ENCODE results near the gene MPND. TPM values are rescaled to one million over a fixed set of nuclear protein-coding genes. Genes with fewer than 3 reads are reported as not detected.
A peak's percentile ranks its signal among the peaks of the same experiment; 100 is the strongest.

The MPND gene
- 10 to 100 TPM; 12.5 to 18.2 TPM for total RNA-seq

GRCh38 chr19:4343370-4344307 lies at the start of gene MPND:
TSS of gene MPND (plus strand) at chr19:4343562. CDS start at chr19:4343594, 32 bp downstream.
- intact Hi-C loops (cut with DNase I), result loop anchor here (5.0 kb wide), 1 partner anchor 59 kb away; the partner anchor contains the start of genes CHAF1A and SH3GL1
- H3K36me3 ChIP-seq, result no peaks in the 10 kb centered on the region
- no peaks in the 10 kb centered on the region for H3K27me3 ChIP-seq (replicated peaks; ENCODE audit: insufficient read depth)
- 7% methylated on average over 64 of the region's 101 CpGs for WGBS
- H3K9me3 ChIP-seq, result no peaks in the 10 kb centered on the region
- H3K4me3 ChIP-seq, result peak within 1 kb of the TSS; percentile 65 to 97
- TF ChIP-seq POLR2A (IDR thresholded peaks at IDR 0.05), result peak; percentile 78
- TF ChIP-seq CTCF (IDR thresholded peaks at IDR 0.05), result peak in 1 of 4 experiments; percentile 3
- TF ChIP-seq POLR2AphosphoS5 (IDR thresholded peaks at IDR 0.05), result peak; percentile 83
- DNase-seq (ENCODE audit: low spot score), result peak; percentile 91
- peaks cover 5% of the 10 kb centered on the region for H3K4me1 ChIP-seq (replicated peaks)
- peak within 1 kb of the TSS; percentile 93 for H3K27ac ChIP-seq

- Histone ChIP-seq H3K9me3 (no peaks in the 10 kb centered on the region), H3K27me3 (replicated peaks; ENCODE audit: insufficient read depth) (no peaks in the 10 kb centered on the region), H3K4me3 (no peak overlapping the region), H3K36me3 (no peaks in the 10 kb centered on the region), H3K27ac (no peak overlapping the region), H3K4me1 (replicated peaks) (no peaks in the 10 kb centered on the region)
- TF ChIP-seq POLR2A (IDR thresholded peaks at IDR 0.05) (no peak), CTCF (IDR thresholded peaks at IDR 0.05) (no peak), POLR2AphosphoS5 (IDR thresholded peaks at IDR 0.05) (no peak)
- no peak for DNase-seq (ENCODE audit: low spot score)
- intact Hi-C loops (cut with DNase I), result no loop called here
- WGBS, result 37% methylated on average over 10 of the region's 10 CpGs
Measured at GRCh38 chr19:4294389-4294788, 49.0 kb upstream of the MPND start.

GRCh38 chr19:4295972-4296771 lies 47.2 kb upstream of the MPND start:
- Histone ChIP-seq H3K4me3 (no peak overlapping the region), H3K9me3 (no peaks in the 10 kb centered on the region), H3K27ac (no peak overlapping the region), H3K36me3 (no peaks in the 10 kb centered on the region), H3K27me3 (replicated peaks; ENCODE audit: insufficient read depth) (no peaks in the 10 kb centered on the region), H3K4me1 (replicated peaks) (no peaks in the 10 kb centered on the region)
- no peak for DNase-seq (ENCODE audit: low spot score)
- TF ChIP-seq CTCF (IDR thresholded peaks at IDR 0.05) (no peak), POLR2AphosphoS5 (IDR thresholded peaks at IDR 0.05) (no peak), POLR2A (IDR thresholded peaks at IDR 0.05) (no peak)
- 48% methylated on average over 14 of the region's 14 CpGs for WGBS
- intact Hi-C loops (cut with DNase I), result no loop called here

- Histone ChIP-seq H3K36me3 (no peaks in the 10 kb centered on the region), H3K27ac (no peak overlapping the region), H3K4me1 (replicated peaks) (no peaks in the 10 kb centered on the region), H3K9me3 (no peaks in the 10 kb centered on the region), H3K4me3 (no peak overlapping the region), H3K27me3 (replicated peaks; ENCODE audit: insufficient read depth) (no peaks in the 10 kb centered on the region)
- intact Hi-C loops (cut with DNase I), result no loop called here
- WGBS, result 78% methylated on average over 26 of the region's 27 CpGs
- no peak for DNase-seq (ENCODE audit: low spot score)
- TF ChIP-seq POLR2AphosphoS5 (IDR thresholded peaks at IDR 0.05) (no peak), POLR2A (IDR thresholded peaks at IDR 0.05) (no peak), CTCF (IDR thresholded peaks at IDR 0.05) (no peak)
Measured at GRCh38 chr19:4297901-4298809, 45.2 kb upstream of the MPND start.
